GM19043 (cell line): ENCODE data around the gene RHCG.
"Not testable (repeated sequence)": the region's sequence is repeated elsewhere in the genome, so short reads cannot be mapped to it uniquely, and the experiment has no call there.

Experiments used
- ATAC-seq: cut with Tn5 transposase; IDR thresholded peaks from one replicate; pipeline ENCODE4 v1.9.1; 2021; ENCODE audit warnings: low read depth; ENCODE audit not compliant: unreplicated experiment

The RHCG gene

DNA sequence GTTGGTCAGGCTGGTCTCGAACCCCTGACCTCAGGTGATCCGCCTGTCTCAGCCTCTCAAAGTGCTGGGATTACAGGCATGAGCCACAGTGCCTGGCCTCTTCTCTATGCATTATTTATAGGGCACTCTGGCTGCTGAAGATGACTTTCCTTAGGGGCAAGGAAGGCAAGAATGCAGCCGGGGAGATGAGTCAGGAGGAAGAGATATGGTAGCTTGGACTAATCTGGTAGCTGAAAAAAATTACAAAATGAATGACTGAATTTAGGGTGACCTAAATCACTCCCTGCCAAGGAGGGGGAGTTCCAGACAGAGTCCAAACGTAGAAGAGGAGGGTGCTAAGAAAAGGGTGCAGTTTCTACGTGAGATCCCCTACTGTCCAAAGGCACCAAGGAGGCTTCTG, 14.2 kb downstream of the RHCG start:
- no peak for ATAC-seq

- no peak for ATAC-seq
Observed at GRCh38 chr15:89480505-89480904, 15.9 kb downstream of the RHCG start.

DNA sequence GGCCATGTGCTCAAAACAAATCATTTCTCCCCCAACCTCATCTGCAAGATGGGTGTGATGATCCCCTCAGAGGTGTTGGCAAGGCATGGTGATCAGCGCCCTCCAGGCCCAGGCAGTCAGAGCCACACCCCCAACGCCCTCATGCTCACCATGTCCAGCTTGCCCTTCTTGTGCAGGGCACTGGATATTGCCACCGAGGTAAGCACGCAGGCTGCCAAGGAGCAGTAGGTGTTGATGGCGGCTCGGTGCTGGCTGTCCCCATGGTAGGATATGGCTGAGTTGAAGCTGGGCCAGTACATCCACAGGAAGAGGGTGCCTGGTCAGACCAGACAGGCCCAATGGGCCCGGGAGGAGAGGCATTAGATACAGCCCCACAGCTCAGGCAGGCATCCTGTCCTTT, 17.2 kb downstream of the RHCG start:
- ATAC-seq: no peak

DNA sequence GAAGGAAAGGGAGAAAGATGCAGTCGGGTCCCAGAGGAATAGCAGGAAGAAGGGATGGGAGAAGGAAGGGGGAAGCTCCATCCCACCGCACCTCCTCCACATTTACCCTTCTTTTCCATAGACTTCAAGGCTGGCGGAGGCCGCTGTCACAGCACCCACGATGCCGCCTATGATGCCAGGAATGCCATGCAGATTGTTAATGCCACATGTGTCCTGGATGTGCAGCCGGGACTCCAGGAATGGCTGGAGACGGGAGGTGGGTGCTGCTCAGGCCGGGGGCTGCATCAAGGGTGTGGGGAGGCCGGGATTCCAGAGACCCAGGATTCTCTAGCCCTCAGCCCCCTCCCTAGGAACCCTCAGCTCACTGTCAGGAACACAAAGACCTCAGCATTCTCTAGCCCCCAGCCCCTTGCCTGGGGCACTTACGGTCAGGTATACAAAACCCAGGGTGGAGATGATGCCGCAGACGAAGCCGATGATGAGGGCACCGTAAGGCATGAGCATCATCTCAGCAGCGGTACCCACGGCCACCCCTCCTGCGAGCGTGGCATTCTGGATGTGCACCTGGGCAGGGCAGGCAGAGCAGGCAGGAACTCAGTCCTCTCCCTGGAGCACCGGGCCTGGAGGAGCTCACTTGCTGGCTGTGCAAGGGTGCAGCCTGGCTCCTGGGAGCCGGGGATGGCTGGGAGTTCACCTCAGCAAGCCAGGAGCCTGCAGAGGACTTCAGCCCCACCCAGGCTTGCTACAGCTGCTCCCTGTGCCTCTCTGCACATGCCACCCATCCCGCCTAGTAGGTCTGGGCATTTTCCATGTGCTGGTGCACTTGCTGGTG, 18.8 kb downstream of the RHCG start:
- no peak for ATAC-seq

DNA sequence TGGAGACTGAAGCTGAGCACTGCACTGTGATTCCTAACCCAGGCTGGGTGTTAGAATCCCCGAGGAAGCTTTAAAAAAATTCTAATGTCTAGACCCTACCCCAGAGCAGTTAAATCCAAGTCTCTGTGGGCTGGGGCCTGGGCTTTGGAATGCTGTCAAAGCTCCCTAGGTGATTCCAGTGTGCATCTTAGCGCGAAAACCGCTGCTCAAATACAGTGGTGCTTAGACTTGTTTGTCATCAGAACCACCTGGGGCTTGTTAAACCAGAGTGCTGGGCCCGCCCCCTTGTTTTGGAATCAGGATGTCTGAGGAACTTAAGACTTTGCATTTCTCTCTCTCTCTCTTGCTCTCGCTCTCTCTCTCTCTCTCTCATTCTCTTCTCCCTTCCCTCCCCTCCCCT, 20.7 kb downstream of the RHCG start:
- no peak for ATAC-seq

GRCh38 chr15:89472785-89473256, 23.6 kb downstream of the RHCG start:
- peak; percentile 57 for ATAC-seq

DNA sequence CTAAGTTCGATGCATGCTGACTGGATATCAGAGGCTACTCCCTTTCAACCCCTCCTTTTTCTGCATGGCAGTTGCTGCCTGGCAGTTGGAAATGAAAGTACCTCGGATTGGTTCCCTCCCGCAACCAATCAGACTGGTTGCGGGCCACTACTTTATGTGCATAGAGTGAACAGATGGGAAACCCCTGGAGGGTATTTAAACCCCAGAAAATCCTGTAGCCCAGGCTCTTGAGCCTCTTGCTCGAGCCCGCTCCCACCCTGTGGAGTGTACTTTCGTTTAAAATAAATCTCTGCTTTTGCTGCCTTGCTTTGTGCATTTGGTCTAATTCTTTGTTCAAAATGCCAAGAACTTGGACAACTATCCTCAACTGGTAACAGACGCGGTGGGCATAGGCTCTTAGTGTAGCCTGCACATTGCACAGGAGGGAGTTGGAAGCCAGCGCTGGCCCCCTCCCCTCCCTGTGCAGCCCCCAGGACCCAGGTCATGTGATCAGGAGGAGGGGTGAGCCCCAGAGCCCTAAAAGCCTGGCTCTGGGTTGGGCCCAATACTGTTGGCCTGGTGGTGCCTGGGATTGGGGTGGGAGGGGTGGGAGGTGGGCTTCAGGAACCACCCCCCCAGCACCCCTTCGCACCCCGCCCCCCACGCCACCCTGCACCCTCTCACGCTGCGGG, 26.8 kb downstream of the RHCG start:
- no peak for ATAC-seq

- ATAC-seq: not testable (repeated sequence)
Observed at GRCh38 chr15:89468813-89469212, 27.6 kb downstream of the RHCG start.

GRCh38 chr15:89463113-89463512, 33.3 kb downstream of the RHCG start:
- no peak for ATAC-seq

- no peak for ATAC-seq
Observed at GRCh38 chr15:89462198-89462912, 34.0 kb downstream of the RHCG start.

- ATAC-seq: no peak
Observed at GRCh38 chr15:89461386-89461785, 35.0 kb downstream of the RHCG start.

DNA sequence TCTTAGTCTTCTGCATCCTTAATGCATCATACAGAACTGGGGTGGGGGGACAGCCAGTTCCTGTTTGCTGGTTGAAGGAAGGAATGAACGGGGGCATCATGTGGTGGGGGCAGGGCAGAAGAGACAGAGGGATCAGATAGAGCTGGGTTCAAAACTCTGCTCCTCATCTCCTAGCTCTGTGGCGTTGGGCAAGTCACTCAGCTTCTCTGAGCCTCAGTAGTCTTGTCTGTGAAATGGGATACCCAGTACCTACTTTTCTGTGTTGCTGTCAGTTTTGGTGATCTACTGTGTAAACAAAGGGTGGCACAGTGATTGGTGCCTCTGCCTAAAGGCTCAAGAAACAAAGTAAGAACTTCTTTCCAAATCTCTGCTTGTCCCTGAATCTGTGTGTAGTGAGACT, 36.3 kb downstream of the RHCG start:
- no peak for ATAC-seq

- ATAC-seq: no peak
Observed at GRCh38 chr15:89459271-89460038, 36.9 kb downstream of the RHCG start.

GRCh38 chr15:89458440-89458839, 37.9 kb downstream of the RHCG start:
- ATAC-seq: no peak

DNA sequence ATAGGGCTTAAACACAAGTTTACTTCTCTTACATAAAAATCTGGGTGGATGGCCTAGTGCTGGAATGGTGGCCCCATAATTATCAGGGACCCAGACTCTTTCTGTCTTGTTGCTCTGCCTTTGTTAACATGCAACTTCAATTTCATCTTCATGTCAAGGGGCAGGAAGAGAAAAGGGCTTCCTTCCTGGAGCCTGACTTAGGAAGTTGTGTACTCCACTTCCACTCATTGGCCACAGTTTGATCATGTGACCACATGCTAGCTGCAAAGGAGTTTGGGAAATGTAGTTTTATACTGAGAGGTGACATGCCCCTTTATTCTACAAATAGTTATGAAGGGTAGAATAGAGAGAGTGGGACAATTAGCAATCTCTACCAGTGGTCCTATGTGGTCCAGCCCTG, 39.3 kb downstream of the RHCG start:
- no peak for ATAC-seq

DNA sequence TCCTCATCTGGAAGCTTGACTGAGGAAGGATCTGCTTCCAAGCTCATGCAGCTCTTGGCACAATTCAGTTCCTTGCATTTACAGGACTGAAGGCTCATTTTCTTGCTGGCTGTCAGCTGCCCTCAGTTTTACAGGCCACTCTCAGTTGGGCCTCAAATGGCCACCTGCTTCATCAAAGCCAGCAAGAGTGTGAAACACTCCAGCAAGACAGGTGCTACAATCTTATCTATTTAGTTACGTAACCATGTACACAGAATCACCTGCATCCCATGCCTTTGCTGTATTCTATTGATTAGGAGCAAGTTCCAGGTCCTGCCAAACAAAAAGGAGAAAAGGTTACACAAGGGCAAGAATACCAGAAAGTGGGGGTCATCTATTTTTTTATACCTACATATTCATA, 40.8 kb downstream of the RHCG start:
- no peak for ATAC-seq

- ATAC-seq: no peak
Observed at GRCh38 chr15:89452330-89452836, 44.0 kb downstream of the RHCG start.

DNA sequence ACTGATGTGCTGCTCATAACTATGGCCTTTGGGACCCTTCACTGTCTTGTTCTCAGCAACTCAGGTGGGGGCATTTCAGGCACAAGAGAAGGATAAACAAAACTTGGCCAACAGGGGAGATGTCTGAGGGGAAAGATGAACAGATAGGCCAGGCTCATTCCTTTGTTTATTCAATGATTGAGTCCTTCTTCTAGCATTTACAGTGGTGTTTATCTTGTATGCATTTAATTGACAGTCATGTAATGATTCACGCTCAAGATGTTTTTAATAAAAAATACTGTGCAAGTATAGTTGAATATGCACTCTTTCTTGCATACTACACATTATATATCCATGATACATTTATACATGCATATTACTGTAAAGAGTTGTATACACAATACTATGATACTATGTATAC, 44.5 kb downstream of the RHCG start:
- no peak for ATAC-seq

GRCh38 chr15:89450076-89451006, 46.0 kb downstream of the RHCG start:
- no peak for ATAC-seq
